OCI-LY1 (cell line): Measurements from ENCODE around the gene IDNK.

Experiments used
- H2AFZ ChIP-seq: fragments of 200-600 bp; sonication (generic), shearing (Covaris generic); 2 replicates; pipeline ENCODE4 v1.6.0; 2014; ENCODE audit warnings: antibody characterized with exemption, mild to moderate bottlenecking, low read length
- H3F3A ChIP-seq: fragments of 200-600 bp; sonication (generic), shearing (Covaris generic); 2 replicates; pipeline ENCODE4 v1.6.0; 2014; ENCODE audit warnings: mild to moderate bottlenecking, antibody characterized with exemption, low read length, moderate library complexity; ENCODE audit not compliant: insufficient read depth
- H3K27ac ChIP-seq: fragments of 200-600 bp; sonication (generic); 2 replicates; pipeline ENCODE4 v1.5.1; 2014; ENCODE audit warnings: low read length, mixed run types, mild to moderate bottlenecking, low read depth; ENCODE audit not compliant: poor library complexity, severe bottlenecking
- H3K27me3 ChIP-seq: fragments of 200-600 bp; sonication (generic); 2 replicates; pipeline ENCODE4 v1.6.0; 2014; ENCODE audit warnings: antibody characterized with exemption, mild to moderate bottlenecking, low read length, moderate library complexity; ENCODE audit not compliant: insufficient read depth
- H3K36me3 ChIP-seq: fragments of 200-600 bp; sonication (generic); 2 replicates; pipeline ENCODE4 v1.6.1; 2014; ENCODE audit warnings: mild to moderate bottlenecking, antibody characterized with exemption, low read length, moderate library complexity, mixed read lengths; ENCODE audit not compliant: insufficient read depth
- H3K4me1 ChIP-seq: fragments of 200-600 bp; sonication (generic); 2 replicates; pipeline ENCODE4 v1.5.1; 2014; ENCODE audit warnings: mild to moderate bottlenecking, low read length, moderate library complexity; ENCODE audit not compliant: insufficient read depth, severe bottlenecking
- H3K4me2 ChIP-seq: fragments of 200-600 bp; sonication (generic), shearing (Covaris generic); 2 replicates; pipeline ENCODE4 v1.6.1; 2014; ENCODE audit warnings: low read length
- H3K4me3 ChIP-seq: fragments of 200-600 bp; sonication (generic); 2 replicates; pipeline ENCODE4 v1.5.1; 2014; ENCODE audit warnings: low read length, low read depth, mild to moderate bottlenecking, mixed read lengths; ENCODE audit not compliant: poor library complexity, severe bottlenecking
- H3K79me2 ChIP-seq: fragments of 200-600 bp; shearing (Covaris generic); 2 replicates; pipeline ENCODE4 v1.6.1; 2016; ENCODE audit warnings: mixed run types, low read length, mixed read lengths; ENCODE audit not compliant: insufficient read depth
- H3K9ac ChIP-seq: fragments of 200-600 bp; sonication (generic), shearing (Covaris generic); 2 replicates; pipeline ENCODE4 v1.6.1; 2014; ENCODE audit warnings: mild to moderate bottlenecking, low read length, mixed read lengths
- H3K9me2 ChIP-seq: fragments of 200-600 bp; sonication (generic), shearing (Covaris generic); 2 replicates; pipeline ENCODE4 v1.6.1; 2014; ENCODE audit warnings: low read depth, mild to moderate bottlenecking, low read length, mixed read lengths
- H3K9me3 ChIP-seq: fragments of 200-600 bp; shearing (Covaris generic); 2 replicates; pipeline ENCODE4 v1.6.1; 2014; ENCODE audit warnings: low read length, mixed read lengths
- H4K20me1 ChIP-seq: fragments of 200-600 bp; sonication (generic), shearing (Covaris generic); 2 replicates; pipeline ENCODE4 v1.6.0; 2016; ENCODE audit warnings: mild to moderate bottlenecking, low read length; ENCODE audit not compliant: insufficient read depth
- EZH2 ChIP-seq: fragments of 200-600 bp; sonication (generic), shearing (Covaris generic); IDR thresholded peaks from 2 replicates; pipeline ENCODE4 v1.8.0; 2017; ENCODE audit warnings: borderline replicate concordance, mixed run types, mild to moderate bottlenecking, antibody characterized with exemption, low read length, moderate library complexity, mixed read lengths
- TF ChIP-seq, protein P1 (sequence below): fragments of 200-600 bp; sonication (generic), shearing (Covaris generic); IDR thresholded peaks from 2 replicates; pipeline ENCODE4 v1.5.1; 2017; ENCODE audit warnings: mild to moderate bottlenecking, antibody characterized with exemption, low read length, moderate library complexity, mixed read lengths

The IDNK gene

DNA sequence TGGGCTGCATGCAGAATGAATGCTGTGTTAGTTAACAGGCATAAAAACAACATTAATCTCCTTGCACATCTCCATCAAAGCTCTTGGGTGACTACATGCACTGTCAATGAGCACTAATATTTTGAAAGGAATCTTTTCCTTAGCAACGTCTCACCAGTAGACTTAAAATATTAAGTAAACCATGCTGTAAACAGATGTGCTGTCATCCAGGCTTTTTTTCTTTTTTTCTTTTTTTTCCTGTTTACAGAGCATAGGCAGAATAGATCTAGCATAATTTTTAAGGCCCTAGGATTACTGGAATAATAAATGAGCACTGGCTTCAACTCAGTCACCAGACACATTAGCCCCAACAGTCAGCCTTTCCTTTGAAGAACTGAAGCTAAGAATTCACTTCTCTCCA, 48.5 kb downstream of the IDNK start:
- Histone ChIP-seq H3F3A (no peaks in the 10 kb centered on the region), H3K4me3 (no peak overlapping the region), H3K79me2 (peaks cover 13% of the 10 kb centered on the region), H3K9ac (no peak overlapping the region), H3K27me3 (no peaks in the 10 kb centered on the region), H3K4me1 (no peaks in the 10 kb centered on the region), H4K20me1 (no peaks in the 10 kb centered on the region), H3K27ac (no peak overlapping the region), H3K4me2 (no peak overlapping the region), H3K9me3 (no peaks in the 10 kb centered on the region), H2AFZ (no peak overlapping the region), H3K9me2 (no peaks in the 10 kb centered on the region), H3K36me3 (peaks cover 94% of the 10 kb centered on the region)
- TF ChIP-seq, protein P1, sequence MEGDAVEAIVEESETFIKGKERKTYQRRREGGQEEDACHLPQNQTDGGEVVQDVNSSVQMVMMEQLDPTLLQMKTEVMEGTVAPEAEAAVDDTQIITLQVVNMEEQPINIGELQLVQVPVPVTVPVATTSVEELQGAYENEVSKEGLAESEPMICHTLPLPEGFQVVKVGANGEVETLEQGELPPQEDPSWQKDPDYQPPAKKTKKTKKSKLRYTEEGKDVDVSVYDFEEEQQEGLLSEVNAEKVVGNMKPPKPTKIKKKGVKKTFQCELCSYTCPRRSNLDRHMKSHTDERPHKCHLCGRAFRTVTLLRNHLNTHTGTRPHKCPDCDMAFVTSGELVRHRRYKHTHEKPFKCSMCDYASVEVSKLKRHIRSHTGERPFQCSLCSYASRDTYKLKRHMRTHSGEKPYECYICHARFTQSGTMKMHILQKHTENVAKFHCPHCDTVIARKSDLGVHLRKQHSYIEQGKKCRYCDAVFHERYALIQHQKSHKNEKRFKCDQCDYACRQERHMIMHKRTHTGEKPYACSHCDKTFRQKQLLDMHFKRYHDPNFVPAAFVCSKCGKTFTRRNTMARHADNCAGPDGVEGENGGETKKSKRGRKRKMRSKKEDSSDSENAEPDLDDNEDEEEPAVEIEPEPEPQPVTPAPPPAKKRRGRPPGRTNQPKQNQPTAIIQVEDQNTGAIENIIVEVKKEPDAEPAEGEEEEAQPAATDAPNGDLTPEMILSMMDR: no peak
- no peak for TF ChIP-seq EZH2

DNA sequence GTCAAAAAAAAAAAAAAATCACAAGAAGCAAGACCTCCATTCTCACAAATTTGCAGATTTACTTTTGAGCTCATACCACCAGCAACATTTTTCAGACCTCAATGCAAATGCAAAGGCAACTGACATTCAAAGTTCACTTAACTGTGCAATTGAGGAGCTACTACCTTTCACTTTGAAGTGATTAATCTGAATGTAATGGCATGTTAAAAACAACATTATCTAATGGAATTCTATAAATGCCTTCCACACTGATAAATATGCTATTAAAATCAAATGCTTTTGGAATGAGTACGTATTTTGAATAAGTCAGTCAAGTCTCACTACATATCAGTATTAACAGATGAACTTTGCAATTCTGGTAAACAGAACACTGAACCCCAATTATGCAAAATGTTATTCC, 52.5 kb downstream of the IDNK start:
- Histone ChIP-seq H3K4me3 (no peak overlapping the region), H3K27ac (no peak overlapping the region), H3F3A (no peaks in the 10 kb centered on the region), H3K79me2 (peaks cover 10% of the 10 kb centered on the region; the same call in 1 of the 2 replicates), H3K4me2 (no peak overlapping the region), H3K27me3 (no peaks in the 10 kb centered on the region), H3K4me1 (no peaks in the 10 kb centered on the region), H3K9me2 (no peaks in the 10 kb centered on the region), H3K36me3 (peaks cover 92% of the 10 kb centered on the region), H2AFZ (no peak overlapping the region), H4K20me1 (no peaks in the 10 kb centered on the region; the same call in 1 of the 2 replicates), H3K9ac (no peak overlapping the region), H3K9me3 (no peaks in the 10 kb centered on the region)
- no peak for TF ChIP-seq EZH2

DNA sequence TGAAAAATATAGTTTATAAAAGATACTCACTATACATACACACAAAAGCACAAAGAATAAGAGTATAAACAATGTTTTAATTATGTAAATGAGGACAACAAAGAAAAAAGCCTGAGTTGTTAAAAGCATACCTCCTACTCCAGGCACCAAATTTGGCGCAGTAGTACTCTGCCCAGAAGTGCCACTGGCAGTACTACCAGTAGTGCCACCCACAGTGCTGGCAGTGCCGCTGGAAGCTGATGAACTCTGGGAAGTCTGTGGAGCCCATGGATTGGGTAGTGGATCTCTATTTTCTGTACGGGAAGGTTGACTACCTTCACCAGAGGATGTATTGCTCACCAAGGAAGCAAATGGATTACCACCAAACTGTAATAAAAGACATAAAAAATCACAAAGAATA, 54.7 kb downstream of the IDNK start:
- no peaks in the 10 kb centered on the region for H3K9me3 ChIP-seq
- H3K4me3 ChIP-seq: no peak overlapping the region
- no peak overlapping the region for H3K27ac ChIP-seq
- peaks cover 94% of the 10 kb centered on the region for H3K36me3 ChIP-seq
- TF ChIP-seq, protein P1: no peak
- TF ChIP-seq EZH2: no peak
- H3K9me2 ChIP-seq: no peaks in the 10 kb centered on the region
- H3K4me1 ChIP-seq: no peaks in the 10 kb centered on the region
- peaks cover 23% of the 10 kb centered on the region for H3K79me2 ChIP-seq
- H3K4me2 ChIP-seq: no peak overlapping the region
- H4K20me1 ChIP-seq: no peaks in the 10 kb centered on the region; the same call in 1 of the 2 replicates
- no peak overlapping the region for H2AFZ ChIP-seq
- H3F3A ChIP-seq: no peaks in the 10 kb centered on the region
- no peaks in the 10 kb centered on the region for H3K27me3 ChIP-seq
- no peak overlapping the region for H3K9ac ChIP-seq

DNA sequence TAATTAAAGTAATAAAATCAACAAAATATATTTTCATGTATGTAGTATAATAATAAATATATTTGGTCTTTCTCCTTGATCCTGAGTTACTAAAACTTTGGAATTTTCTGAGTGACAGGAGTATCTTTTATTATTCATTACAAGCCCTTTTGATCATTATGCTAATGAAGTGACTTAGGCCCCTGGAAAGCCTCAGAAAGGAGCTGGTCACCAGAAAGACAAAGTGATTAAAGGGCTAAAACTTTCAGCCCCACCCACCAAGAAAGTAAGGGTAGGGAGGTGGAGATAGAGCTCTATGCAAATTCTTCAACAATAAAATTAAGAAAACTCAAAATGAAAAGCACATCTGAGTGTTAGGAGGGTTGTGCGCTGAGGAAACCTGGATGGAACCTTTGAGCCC, 57.3 kb downstream of the IDNK start:
- TF ChIP-seq EZH2: no peak
- TF ChIP-seq, protein P1: no peak
- H3K4me3 ChIP-seq: no peak overlapping the region
- H3K27me3 ChIP-seq: no peaks in the 10 kb centered on the region
- no peak overlapping the region for H2AFZ ChIP-seq
- no peak overlapping the region for H3K4me2 ChIP-seq
- no peaks in the 10 kb centered on the region for H3K9me3 ChIP-seq
- no peaks in the 10 kb centered on the region for H3F3A ChIP-seq
- H3K79me2 ChIP-seq: peaks cover 47% of the 10 kb centered on the region
- H4K20me1 ChIP-seq: no peaks in the 10 kb centered on the region; the same call in 1 of the 2 replicates
- no peaks in the 10 kb centered on the region for H3K4me1 ChIP-seq
- H3K9me2 ChIP-seq: no peaks in the 10 kb centered on the region
- H3K27ac ChIP-seq: no peak overlapping the region
- peaks cover 82% of the 10 kb centered on the region for H3K36me3 ChIP-seq
- no peak overlapping the region for H3K9ac ChIP-seq
